ENCODE results near the gene ZFP90. TPM values are rescaled to one million over a fixed set of nuclear protein-coding genes. Genes with fewer than 3 reads are reported as not detected.
"Not testable (repeated sequence)": the region's sequence is repeated elsewhere in the genome, so short reads cannot be mapped to it uniquely, and the experiment has no call there.

The ZFP90 gene
- polyA plus RNA-seq, 4 donors, result 38.4 to 43.2 (median 41.0) TPM

DNA sequence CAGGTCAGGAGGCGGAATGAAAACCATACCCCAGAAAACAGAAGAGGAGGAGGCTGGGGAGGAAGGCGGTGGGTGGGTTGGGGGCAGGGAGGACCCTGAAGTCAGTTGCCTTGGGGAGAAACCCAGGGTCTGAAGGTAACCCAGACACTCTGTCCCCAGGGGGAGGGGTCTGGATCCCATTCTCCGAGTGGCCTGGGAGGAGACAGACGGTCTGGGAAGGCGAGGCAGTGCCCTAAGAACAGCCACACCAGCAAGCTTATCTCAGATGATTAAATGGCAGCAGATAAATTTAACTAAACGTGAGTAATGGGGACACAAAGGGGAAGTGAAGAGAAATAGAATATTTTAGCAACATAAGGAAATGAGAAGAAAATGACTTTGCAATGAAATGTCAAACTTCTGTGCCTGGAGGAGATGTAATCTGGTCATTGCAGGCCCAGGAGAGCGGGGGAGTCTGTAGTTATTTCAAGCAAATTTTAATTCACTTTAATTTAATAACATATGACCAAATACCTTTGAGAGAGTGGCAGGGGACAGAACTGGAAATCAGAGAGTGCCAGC is 21.4 kb upstream of the ZFP90 start:
- DNase-seq (ENCODE audit: low read depth in 4 of 4, low spot score in 3 of 4), result no peak

DNA sequence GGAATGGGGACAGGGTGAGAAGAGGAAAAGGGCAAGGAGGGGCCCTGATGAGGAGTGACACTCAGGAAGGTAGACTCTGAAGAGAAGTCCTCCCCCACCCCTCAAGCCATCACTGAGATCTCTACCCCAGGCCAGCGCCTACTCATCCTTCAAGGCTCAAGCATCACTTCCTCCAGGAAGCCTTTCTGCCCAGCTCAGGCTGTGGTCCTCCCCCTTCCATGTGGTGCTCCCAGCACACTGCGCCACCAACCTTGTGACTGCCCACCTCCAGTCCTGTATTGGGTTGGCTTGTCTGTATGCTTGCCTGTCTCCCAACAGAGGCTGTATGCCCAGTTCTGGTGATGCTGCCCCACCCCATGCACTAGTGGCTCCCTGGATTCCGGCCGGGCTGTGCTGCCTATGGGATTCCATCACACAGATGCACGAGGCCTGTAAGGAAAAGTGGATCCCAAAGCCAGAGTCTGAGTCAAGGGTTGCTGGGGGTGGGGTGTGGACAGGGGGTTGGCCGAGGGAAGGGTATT is 19.8 kb upstream of the ZFP90 start:
- DNase-seq (ENCODE audit: low read depth in 4 of 4, low spot score in 3 of 4), result no peak

DNA sequence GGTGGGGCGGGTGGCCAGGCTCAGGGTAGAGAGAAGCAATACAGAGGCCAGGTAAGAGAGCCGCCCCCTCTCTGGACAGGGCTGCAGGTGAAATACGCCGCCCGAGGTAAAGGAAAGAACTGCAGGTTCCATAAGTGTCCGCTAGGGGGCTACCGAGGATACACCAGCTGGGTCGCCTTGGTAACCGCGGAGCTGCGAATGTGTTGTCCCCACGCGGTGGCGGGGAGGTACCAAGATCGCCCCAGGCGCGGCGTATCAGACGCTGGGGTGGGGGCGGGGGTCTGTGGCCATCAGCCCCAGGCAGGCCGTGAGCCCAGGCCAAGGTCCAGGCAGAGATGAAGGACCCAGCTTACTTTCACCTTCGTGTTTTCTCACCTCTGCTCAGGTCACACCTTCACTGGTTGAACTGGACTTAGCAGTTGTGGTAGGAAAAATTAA is 18.4 kb upstream of the ZFP90 start:
- DNase-seq (ENCODE audit: low read depth in 4 of 4, low spot score in 3 of 4), result peak in 3 of 4 donors; percentile 77 to 85 (median 84)

DNA sequence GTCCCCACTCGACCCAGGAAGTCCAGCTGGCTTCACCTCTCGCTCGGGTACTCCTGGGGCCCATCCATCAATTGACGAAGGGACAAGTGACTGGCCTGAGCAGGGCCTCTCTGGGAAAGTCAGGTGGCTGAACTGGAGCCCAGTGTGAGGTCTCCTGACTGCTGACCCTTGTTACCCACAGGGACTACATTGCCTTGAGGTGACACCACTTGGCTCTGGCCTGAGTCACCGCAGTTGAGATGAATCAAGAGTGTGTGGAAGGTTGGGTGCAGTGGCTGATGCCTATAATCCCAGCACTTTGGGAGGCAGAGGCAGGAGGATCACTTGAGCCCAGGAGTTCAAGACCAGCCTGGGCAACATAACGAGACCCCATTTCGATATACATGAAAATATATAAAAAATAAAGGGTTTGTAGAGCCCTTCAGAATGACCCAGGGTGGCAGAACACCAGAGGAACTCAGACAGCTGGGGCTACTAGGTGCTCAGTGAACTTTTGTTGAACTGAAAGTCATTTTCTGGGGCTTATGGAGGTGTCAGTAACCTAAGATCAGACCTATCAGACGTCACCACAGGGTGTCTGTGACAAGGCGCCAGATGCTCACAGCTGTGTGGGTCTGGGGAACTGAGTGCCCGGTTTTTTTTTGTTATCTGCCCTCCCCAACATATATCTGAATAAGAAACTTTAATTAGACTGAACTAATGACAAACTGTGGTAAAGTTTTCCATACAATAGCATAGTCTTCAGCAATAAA is 14.8 kb upstream of the ZFP90 start:
- no peak for DNase-seq (ENCODE audit: low read depth in 4 of 4, low spot score in 3 of 4)

DNA sequence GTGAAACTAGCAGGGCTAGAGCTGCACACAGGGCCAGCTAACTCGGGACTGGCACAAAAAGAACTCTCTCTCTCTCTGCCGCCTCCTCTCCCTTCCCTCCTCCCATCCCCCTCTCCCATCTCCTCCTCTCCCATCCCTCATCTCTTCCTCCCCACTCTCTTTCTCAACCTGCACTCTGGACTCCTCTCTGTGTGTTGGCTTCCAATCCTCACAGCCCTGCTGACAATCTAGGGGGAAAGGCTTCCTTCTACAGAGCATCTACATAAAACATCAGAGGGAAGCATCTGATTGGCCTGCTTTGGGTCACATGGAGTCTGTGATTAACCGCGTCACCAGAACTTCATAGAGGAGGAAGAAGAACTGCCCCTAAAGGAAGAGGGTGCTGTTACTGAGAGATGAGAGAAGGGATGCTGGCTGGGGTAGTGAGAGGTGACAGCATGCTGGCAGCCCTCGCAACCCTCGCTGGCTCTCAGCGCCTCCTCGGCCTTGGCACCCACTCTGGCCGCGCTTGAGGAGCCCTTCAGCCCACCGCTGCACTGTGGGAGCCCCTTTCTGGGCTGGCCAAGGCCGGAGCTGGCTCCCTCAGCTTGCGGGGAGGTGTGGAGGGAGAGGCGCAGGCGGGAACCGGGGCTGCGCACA is 12.8 kb upstream of the ZFP90 start:
- DNase-seq (ENCODE audit: low read depth in 4 of 4, low spot score in 3 of 4), result no peak

DNA sequence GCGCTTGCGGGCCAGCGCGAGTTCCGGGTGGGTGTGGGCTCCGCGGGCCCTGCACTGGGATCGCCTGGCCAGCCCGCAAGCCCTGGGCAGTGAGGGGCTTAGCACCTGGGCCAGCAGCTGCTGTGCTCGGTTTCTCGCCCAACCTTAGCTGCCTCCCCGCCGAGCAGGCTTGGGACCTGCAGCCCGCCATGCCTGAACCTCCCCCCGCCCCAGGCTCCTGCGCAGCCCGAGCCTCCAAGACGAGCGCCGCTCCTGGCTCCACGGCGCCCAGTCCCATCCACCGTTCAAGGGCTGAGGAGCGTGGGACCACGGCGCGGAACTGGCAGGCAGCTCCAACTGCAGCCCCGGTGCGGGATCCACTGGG is 12.3 kb upstream of the ZFP90 start:
- no peak for DNase-seq (ENCODE audit: low read depth in 4 of 4, low spot score in 3 of 4)

DNA sequence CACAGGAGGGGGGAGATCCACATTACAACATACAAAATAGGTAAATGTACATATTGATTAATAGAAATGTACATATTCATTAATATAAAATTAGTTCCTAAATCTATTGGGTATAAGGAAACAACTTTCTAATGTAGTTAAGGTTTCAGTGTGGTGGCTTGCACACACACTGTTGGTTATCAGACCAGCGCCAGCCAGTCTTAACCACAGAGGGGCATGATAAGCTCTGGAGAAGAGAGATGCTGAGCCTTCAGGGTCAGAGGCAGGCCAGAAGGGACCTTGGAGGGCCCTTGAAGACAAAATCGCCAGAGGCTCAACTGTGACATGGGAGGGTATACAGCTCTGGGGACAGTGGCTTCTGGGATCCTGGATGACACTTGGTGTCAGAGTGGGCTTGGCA is 10.9 kb upstream of the ZFP90 start:
- no peak for DNase-seq (ENCODE audit: low read depth in 4 of 4, low spot score in 3 of 4)

DNA sequence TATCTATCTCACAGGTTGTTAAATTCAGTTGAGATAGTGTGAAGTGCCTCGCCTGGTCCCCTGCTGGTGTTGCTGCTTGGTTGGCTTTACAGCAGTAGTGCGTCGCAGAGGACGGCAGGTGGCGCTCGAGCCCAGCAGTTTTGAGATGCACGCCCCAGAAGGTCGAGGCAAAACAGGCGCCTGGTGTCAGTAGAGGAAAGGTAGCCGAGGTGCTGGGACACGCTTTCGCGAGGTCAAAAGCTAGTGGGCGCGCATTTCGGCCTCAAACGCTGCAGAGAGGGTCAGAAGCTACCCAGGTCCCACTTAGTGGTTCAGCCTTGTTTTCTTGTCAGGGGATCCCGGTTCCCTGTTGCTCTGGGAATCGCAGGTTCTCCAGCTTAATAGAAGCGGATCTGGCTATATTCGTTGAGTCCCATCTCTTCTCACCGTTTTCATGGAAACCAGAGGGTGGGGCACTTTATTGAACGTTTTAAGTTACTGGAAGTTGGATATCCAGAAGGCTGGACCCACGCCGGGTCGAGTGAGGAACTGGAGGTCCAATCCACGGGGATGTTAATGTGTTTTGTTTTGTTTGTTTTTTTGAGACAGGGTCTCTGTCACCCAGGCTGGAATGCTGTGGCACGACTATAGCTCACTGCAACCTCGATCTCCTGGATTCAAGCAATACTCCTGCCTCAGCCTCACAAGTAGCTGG is 10.3 kb upstream of the ZFP90 start:
- peak; percentile 68 to 72 (median 68) for DNase-seq (ENCODE audit: low read depth in 4 of 4, low spot score in 3 of 4)

DNA sequence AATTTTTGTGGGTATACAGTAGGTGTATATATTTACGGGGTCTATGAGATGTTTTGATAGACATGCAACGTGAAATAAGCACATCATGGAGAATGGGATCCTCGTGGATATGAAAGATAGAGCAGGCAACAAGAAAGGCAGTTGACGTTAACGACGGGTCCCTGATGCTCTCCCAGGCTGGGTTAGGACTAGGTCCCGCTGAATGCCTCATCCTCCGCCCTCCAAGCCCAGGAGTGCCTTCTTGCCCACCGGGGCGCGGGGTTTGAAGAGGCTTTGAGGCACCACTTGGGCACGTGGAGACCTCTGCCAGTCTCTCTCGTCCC is 9.5 kb upstream of the ZFP90 start:
- DNase-seq (ENCODE audit: low read depth in 4 of 4, low spot score in 3 of 4), result no peak

DNA sequence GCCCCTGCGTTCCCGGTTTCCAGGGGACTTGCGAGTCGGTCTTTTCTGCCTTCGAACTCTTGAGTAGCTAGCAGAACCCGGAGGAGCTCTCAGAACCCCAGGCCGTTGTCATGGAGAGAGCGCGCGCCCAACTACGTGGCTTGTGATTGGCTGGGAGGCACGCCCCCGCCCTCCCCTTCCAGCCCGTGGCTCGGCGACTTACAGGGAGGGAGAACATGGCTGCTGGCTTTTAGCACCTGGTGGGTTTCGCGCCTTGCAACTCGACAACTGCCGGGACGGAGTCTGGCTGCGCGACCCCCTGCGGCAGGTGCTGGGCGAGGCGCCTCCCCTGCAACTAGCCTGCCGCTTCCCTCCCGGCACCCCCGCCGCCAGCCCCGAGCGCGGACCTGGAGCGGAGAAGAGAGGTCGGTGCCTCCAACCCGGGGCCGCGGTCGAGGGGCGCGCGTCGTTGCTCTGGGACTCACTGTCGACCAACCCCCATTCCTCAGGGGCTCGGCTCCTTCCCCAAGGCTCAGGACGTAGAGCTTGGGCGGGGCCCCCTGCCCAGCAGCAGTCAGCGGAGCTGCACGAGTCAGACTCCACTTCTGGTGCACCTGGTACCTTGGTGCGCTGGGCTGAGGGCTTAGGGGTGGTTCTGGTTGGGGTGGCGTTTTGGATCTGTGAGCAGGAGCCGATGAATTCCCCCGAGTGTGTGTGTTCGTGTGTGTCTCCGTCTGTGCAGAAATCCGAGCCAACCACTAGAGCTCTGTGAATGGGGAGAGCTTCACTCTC is 9.0 kb upstream of the ZFP90 start:
- peak; percentile 57 to 73 (median 70) for DNase-seq (ENCODE audit: low read depth in 4 of 4, low spot score in 3 of 4)

DNA sequence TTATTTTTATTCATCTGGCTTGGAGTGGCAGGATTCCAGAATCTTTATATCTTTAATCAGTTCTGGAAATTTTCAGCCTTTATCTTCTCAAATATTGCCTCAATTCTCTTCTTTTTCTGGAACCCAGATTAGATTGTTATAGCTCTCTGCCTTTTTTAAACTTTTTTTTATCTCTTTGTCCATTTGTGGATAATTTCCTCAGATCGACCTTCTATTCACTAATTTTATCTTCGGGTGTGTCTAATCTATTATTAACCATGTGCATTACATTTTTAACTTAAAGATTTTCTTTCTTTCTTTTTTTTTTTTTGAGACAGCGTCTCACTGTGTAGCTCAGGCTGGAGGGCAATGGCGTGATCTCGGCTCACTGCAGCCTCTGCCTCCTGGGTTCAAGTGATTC is 5.2 kb upstream of the ZFP90 start:
- DNase-seq (ENCODE audit: low read depth in 4 of 4, low spot score in 3 of 4), result no peak

DNA sequence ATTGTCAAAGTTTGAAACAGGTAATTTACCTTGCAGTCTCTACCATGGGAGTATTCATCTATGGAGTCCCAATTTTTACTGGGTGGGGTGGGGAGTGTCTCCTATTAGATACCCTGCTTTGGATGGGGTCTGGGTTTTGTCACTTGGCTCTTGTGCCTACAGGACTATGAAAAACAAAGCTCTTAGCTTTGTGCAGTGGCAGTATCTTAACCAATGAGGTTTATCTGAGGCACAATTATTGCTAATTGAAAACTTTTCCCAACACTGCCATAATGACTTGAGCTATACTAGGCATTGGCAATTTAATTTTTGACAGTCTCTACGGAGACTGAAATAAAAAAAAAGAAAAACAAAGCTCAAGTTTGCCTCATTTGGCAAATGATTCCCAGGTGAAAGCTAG is 3.8 kb upstream of the ZFP90 start:
- no peak for DNase-seq (ENCODE audit: low read depth in 4 of 4, low spot score in 3 of 4)

DNA sequence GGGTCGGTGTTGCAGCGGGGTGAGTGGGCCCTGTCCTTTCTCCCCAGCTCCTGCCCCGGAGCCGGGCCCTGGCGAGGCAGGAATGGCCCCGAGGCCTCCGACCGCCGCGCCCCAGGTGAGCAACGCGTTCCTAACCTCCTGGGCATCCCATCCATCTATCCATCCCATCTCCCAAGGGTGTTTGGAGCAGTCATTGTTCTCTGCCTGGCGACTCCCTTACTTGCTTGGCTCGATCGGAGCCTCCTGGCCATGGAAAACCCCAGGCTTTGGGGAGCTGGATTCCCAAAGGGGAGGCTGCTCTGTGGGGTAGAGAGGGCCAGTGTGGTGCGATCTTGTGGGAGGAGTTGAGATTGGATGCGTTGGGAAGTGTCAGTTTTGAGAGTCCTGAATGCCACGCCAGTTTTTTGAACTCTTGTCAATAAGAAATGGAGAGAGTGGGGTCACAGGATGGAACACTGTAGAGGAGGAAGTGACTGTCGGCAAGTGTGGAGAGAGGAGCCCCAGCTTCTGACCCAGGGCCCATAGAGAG is 684 bp downstream of the ZFP90 start:
- no peak for DNase-seq (ENCODE audit: low read depth in 4 of 4, low spot score in 3 of 4)

DNA sequence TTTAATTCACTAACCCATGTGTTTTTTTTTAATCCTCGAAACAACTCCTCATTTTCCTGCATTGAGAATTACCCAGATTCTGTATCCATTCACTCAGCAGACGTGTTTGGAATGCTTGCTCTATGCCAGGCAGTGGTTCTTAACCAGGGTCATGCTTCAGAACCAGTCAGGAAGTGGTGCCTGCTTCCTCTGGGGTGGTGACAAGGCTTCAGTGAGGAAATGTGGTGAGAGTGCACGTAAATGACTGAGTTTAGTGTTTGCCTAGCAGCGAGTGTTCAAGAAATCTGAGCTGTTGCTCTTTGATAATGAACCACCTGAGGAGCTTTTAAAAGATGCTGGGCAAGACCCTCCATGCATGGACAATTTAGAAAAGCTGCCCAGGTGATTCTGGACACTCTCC is 9.9 kb downstream of the ZFP90 start:
- no peak for DNase-seq (ENCODE audit: low read depth in 4 of 4, low spot score in 3 of 4)

DNA sequence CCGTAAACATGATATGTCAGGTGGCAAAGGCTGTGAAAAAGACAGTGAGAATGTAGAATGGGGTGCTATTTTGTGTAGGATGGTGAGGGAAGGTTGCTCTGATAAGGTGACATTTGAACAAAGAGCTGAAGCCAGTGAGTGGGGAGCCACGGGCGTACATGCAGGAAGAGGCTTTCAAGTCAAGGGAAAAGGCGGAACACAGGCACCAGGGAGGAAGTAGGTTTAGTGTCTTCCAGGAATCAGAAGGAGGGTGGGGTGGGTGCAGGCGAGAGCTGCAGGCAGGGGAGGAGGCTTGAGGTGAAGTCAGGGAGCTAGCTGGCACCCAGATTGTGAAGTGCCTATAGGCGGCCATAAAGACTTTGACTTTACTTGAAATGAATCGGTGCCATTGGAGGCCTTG is 14.1 kb downstream of the ZFP90 start:
- DNase-seq (ENCODE audit: low read depth in 4 of 4, low spot score in 3 of 4), result no peak

DNA sequence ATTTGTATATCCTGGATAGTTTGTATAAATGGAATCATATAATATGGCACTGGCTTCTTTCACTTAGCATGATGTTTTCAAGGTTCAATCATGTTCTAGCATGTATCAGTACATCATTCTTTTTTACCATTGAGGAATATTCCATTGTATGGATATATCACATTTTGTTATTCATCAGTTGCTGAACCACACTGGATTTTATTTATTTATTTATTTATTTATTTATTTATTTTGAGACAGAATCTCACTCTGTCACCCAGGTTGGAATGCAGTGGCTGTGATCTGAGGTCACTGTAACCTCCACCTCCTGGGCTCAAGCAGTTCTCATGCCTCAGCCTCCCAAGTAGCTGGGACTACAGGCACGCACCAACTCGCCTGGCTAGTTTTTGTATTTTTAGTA is 21.2 kb downstream of the ZFP90 start:
- not testable (repeated sequence) for DNase-seq (ENCODE audit: low read depth in 4 of 4, low spot score in 3 of 4)

DNA sequence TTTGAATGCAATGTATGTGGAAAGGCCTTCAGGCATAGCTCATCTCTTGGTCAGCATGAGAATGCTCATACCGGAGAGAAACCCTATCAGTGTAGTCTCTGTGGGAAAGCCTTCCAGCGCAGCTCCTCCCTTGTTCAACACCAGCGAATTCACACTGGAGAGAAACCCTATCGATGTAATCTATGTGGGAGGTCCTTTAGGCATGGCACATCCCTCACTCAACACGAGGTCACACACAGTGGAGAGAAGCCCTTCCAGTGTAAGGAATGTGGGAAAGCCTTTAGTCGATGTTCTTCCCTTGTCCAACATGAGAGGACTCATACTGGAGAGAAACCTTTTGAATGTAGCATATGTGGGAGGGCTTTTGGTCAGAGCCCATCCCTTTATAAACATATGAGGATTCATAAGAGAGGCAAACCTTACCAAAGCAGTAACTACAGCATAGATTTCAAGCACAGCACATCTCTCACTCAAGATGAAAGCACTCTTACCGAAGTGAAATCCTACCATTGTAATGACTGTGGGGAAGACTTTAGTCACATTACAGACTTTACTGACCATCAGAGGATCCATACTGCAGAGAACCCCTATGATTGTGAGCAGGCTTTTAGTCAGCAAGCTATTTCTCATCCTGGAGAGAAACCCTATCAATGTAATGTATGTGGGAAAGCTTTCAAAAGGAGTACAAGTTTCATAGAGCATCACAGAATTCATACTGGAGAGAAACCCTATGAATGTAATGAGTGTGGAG is 24.7 kb downstream of the ZFP90 start:
- DNase-seq (ENCODE audit: low read depth in 4 of 4, low spot score in 3 of 4), result no peak

DNA sequence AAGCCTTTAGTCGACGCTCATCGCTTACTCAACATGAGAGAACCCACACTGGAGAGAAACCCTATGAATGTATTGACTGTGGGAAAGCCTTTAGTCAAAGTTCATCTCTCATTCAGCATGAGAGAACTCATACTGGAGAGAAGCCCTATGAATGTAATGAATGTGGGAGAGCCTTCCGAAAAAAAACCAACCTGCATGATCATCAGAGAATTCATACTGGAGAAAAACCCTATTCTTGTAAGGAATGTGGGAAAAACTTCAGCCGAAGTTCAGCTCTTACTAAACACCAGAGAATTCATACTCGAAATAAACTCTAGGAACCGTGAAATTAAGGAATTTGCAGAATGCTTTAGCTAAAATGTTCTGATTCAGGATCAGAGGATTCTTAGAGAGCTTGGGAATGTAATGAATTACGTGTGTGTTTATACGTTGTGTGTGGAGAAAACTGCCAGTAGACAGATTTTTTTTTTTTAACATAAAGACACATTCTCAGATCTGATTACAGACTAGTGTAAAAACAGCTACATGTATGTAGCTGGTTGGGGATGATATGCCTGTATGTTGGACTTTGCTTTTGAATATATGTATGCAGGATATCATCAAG is 25.4 kb downstream of the ZFP90 start:
- DNase-seq (ENCODE audit: low read depth in 4 of 4, low spot score in 3 of 4), result no peak

DNA sequence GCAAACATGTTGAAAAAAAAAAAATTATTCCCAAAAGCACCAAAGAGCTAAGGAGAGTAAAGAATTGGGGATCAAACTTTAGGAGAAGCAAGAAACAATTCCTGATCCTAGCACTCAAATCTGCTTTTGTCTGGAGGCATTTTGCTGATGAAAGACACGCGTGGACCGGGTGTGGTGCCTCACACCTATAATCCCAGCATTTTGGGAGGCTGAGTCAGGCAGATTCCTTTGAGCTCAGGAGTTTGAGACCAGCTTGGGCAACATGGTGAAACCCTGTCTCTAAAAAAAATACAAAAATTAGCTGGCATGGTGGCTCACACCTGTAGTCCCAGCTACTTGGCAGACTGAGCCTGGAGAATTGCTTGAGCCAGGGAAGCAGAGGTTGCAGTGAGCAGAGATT is 35.4 kb downstream of the ZFP90 start:
- DNase-seq (ENCODE audit: low read depth in 4 of 4, low spot score in 3 of 4), result no peak

Measured in left renal pelvis (tissue), 4 donors.